NB4 (cell line): ENCODE measurements around the gene NUBP2.

Experiments
- DNase-seq: peaks from one replicate; pipeline ENCODE4 v3.0.0; 2010; ENCODE audit warnings: low read depth
- H3K4me3 ChIP-seq: one replicate; pipeline ENCODE4 v1.5.1; 2011; ENCODE audit warnings: mild to moderate bottlenecking, low read depth, low read length, moderate library complexity
- CTCF ChIP-seq: IDR thresholded peaks from one replicate; pipeline ENCODE4 v1.5.1; 2012; ENCODE audit warnings: low read depth, low read length
- MAX ChIP-seq: IDR thresholded peaks from 2 replicates; pipeline ENCODE4 v1.6.1; 2011; ENCODE audit warnings: low read depth, low read length
- MYC ChIP-seq: IDR thresholded peaks from 2 replicates; pipeline ENCODE4 v1.6.1; 2011; ENCODE audit warnings: low read depth, low read length
- POLR2A ChIP-seq: IDR thresholded peaks from 2 replicates; pipeline ENCODE4 v1.6.1; 2011; ENCODE audit warnings: mild to moderate bottlenecking; ENCODE audit not compliant: insufficient read length; ENCODE audit errors: extremely low read depth

Gene NUBP2

GRCh38 chr16:1776991-1777374 lies 5.8 kb upstream of the NUBP2 start:
- no peak for TF ChIP-seq POLR2A
- TF ChIP-seq MYC = no peak
- no peak for TF ChIP-seq CTCF
- TF ChIP-seq MAX = no peak
- DNase-seq = no peak
- H3K4me3 ChIP-seq = no peak overlapping the region

DNA sequence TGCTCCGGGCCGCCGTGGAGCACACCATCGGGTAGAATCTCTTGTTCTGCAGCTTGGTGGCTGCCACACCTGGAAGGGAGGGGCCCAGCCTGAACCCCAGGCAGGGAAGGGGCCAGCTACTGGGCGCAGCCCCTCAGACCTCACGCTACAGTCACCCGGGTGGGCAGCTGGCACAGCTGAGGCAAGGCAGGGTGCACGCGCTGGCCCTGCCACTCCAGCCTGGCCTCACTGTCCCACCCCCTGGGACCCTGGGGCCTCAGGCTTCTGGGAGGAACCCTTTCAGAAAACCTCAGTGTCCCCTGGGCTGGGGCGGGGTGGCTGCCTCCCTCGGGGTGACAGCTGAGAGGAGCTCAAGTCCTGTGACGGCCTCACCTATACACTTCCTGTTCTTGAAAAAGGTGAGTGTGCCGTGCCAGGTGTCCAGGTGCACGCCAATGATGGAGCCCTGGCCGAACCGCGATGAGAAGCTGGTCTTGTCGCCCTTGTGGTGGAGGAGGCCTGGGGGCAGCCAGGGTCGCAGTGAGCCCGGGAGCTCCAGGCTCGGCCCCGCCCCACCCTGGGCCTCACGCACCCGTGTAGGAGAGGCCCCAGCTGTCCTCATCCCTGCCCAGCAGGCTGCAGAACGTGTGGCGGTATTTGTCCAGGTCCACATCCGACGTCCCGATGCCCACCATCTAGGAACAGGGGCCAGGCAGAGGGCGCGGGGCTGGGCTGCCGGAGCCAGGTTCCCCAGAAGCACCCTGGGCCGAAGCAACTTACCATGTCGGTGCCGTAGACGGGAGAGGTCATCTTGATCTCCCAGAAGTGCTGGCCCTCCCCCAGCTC lies 5.2 kb upstream of the NUBP2 start:
- TF ChIP-seq MYC = no peak
- no peak for TF ChIP-seq MAX
- no peak for TF ChIP-seq POLR2A
- no peak for TF ChIP-seq CTCF
- no peak overlapping the region for H3K4me3 ChIP-seq
- no peak for DNase-seq

DNA sequence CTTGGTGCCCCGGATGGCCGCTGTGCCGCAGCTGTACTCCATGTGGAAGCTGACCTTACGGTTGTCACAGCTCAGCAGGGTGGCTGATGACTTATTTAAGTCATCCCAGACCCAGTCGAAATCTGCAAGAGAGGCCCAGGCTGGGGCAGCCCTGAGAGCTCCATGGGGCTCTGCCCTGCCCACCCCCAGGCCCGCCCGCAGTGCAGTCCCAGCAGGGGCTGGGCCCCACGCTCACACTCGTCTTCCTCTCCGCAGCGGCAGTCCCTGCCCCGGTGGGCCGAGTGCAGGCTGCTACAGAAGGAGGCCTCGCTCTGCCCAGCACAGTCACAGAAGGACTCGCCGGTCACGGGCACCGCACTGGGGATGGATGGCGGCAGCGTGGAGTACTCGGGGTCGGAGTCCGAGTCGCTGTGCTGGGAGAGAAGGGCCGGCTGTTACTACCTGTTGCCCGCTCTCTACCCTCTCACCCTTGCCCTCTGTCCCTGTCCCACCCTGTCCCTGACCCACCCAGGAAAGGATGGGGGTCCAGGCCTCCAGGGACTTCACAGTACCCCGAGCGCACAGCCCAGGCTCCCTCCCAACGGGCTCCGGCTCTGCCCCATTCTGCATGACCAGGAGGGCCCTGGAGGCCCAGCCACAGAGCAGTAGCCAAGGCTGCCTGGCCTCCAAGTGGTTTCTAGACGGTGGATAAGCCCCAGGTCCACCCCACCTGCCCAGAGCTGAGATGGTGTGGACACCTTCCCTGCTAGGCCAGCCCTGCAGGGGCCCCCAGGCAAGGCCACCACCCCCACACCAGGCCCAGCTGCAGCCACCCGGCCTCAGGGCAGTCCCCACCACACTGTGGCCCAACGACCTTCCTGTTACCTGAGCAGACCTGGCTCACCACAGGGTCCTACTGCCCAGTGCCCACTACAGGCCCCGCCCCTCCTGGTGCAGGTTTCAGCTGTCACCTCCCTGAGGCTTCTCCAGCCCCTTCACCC lies 4.3 kb upstream of the NUBP2 start:
- no peak for TF ChIP-seq CTCF
- TF ChIP-seq MAX = no peak
- TF ChIP-seq MYC = no peak
- TF ChIP-seq POLR2A = no peak

GRCh38 chr16:1779234-1779701 lies 3.5 kb upstream of the NUBP2 start:
- H3K4me3 ChIP-seq = no peak overlapping the region
- no peak for DNase-seq
- TF ChIP-seq MYC = no peak
- TF ChIP-seq CTCF = no peak
- TF ChIP-seq MAX = no peak
- TF ChIP-seq POLR2A = no peak

More for the DNA sequence above, 4.3 kb upstream of the NUBP2 start:
- H3K4me3 ChIP-seq = no peak overlapping the region
- no peak for DNase-seq

DNA sequence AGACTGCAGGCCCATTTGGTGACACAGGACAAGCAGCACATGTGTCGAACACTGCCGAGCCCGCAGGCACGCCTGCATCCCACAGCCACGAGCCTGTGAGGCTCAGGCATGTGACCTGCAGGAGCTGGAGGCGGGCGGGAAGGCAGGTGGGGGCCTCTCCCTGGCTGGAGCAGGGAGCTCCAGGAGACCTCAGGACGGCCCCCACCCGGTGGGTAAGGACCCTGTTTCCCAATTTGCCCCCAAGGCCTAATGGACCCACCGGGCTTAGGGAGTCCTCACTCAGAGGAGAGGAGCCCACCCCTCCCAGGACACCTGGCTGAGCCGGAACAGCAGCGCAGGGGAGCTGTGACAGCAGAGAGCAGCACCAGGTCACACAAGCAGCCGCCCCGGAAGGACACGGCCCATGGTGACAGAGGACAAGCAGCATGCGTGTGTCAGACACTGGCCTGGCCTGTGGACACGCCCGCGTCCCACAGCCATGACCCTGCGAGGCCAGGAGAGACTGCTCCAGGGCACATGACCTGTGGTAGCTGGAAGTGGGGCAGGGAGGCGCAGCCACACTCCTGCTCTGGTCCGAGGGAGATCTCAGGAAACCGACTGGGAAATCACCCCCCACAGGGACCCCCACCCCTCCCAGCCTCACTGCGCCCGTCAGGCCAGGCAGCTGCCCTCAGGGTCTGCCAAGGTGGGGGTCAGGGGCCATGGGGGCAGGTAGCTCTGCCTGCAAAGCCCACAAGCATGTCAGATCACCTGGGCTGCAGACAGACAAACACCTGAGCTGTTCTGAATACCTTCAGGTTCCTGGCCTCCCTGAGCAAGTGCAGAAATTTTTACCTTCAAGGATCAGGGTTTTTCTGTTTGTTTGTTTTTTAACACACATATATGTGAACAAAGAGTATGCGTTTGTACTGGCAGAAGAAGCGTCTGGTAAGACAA lies 2.8 kb upstream of the NUBP2 start:
- DNase-seq = no peak
- TF ChIP-seq MYC = no peak
- TF ChIP-seq MAX = no peak
- no peak for TF ChIP-seq CTCF
- TF ChIP-seq POLR2A = no peak
- no peak overlapping the region for H3K4me3 ChIP-seq
